H1 (cell line): ENCODE measurements around the gene TSFM. TPM values are rescaled to one million over a fixed set of nuclear protein-coding genes. Genes with fewer than 3 reads are reported as not detected.

Source experiments
- CTCF ChIA-PET: fragments of 300-600 bp; sonication (Branson Sonifier 250); formaldehyde crosslinking; loops from one replicate; lab custom pipeline; 2021; ENCODE audit not compliant: partially characterized antibody; lab: Charles Lee
- POLR2A ChIA-PET: fragments of 300-600 bp; sonication (Branson Sonifier 250); formaldehyde crosslinking; loops from one replicate; lab custom pipeline; 2021; ENCODE audit warnings: inconsistent platforms; ENCODE audit not compliant: partially characterized antibody; lab: Charles Lee
- DNase-seq, 2 experiments: peaks; one replicate each; pipeline versions ENCODE4 v3.0.0 to v3.0.0-alpha.2; 2010 to 2022; ENCODE audit warnings: low spot score in 2 of 2, low read depth in 1 of 2, mixed read lengths in 1 of 2
- FAIRE-seq: peaks from 2 replicates; lab custom pipeline; 2011; peaks lifted over from hg19 to GRCh38; lab: Jason Lieb, UNC
- H2AFZ ChIP-seq: 2 replicates; pipeline ENCODE4 v1.8.1; 2012; ENCODE audit warnings: low read length, inconsistent platforms
- H2AK5ac ChIP-seq: 2 replicates; pipeline ENCODE4 v1.6.1; 2013; ENCODE audit warnings: low read depth, low read length
- H2BK120ac ChIP-seq: replicated peaks from 2 replicates; pipeline ENCODE3; 2013; ENCODE audit warnings: low read depth, low read length, inconsistent platforms
- H2BK12ac ChIP-seq: 2 replicates; pipeline ENCODE4 v1.6.1; 2013; ENCODE audit warnings: low read depth, low read length
- H2BK15ac ChIP-seq: 2 replicates; pipeline ENCODE4 v1.6.1; 2013; ENCODE audit warnings: low read length
- H2BK20ac ChIP-seq: 2 replicates; pipeline ENCODE4 v1.6.1; 2013; ENCODE audit warnings: low read length
- H2BK5ac ChIP-seq: 2 replicates; pipeline ENCODE4 v1.6.1; 2013; ENCODE audit warnings: low read depth, low read length
- H3K14ac ChIP-seq: 2 replicates; pipeline ENCODE4 v1.6.1; 2013; ENCODE audit warnings: inconsistent platforms; ENCODE audit not compliant: insufficient read length
- H3K18ac ChIP-seq: 2 replicates; pipeline ENCODE4 v1.6.1; 2013; ENCODE audit warnings: low read length; ENCODE audit errors: extremely low read depth
- H3K23ac ChIP-seq: 2 replicates; pipeline ENCODE4 v1.6.1; 2013; ENCODE audit warnings: inconsistent platforms; ENCODE audit not compliant: insufficient read length
- H3K23me2 ChIP-seq: 2 replicates; pipeline ENCODE4 v1.6.1; 2013; ENCODE audit warnings: low read depth, low read length
- H3K27ac ChIP-seq: 2 replicates; pipeline ENCODE4 v1.6.1; 2011; ENCODE audit warnings: low read depth, low read length, inconsistent platforms
- H3K27me3 ChIP-seq, 4 experiments: replicated peaks in 1 of 4; 1 replicate in 1 of 4; 2 replicates in 3 of 4; pipeline versions ENCODE4 v1.6.1 to v1.8.1; 2011 to 2013; ENCODE audit warnings: low read length in 3 of 4, mild to moderate bottlenecking in 3 of 4, inconsistent platforms in 2 of 4, mixed read lengths in 2 of 4, moderate library complexity in 1 of 4; ENCODE audit not compliant: control insufficient read depth in 3 of 4, insufficient read depth in 3 of 4; ENCODE audit errors: extremely low read depth in 1 of 4
- H3K36me3 ChIP-seq, 4 experiments: 2 replicates each; pipeline versions ENCODE4 v1.6.1 to v1.8.1; 2011 to 2013; ENCODE audit warnings: mild to moderate bottlenecking in 4 of 4, low read length in 3 of 4, moderate library complexity in 2 of 4, control low read depth in 1 of 4, inconsistent platforms in 1 of 4; ENCODE audit not compliant: insufficient read depth in 4 of 4, control insufficient read depth in 2 of 4
- H3K4ac ChIP-seq: replicated peaks from 2 replicates; pipeline ENCODE3; 2013; ENCODE audit warnings: low read length, low read depth, mixed read lengths, inconsistent platforms; ENCODE audit not compliant: insufficient read length
- H3K4me1 ChIP-seq, 4 experiments: replicated peaks in 1 of 4; 1 replicate in 1 of 4; 2 replicates in 3 of 4; pipeline versions ENCODE4 v1.6.1 to v1.8.1; 2011 to 2013; ENCODE audit warnings: low read length in 3 of 4, inconsistent platforms in 2 of 4, mixed read lengths in 1 of 4; ENCODE audit not compliant: insufficient read depth in 4 of 4, control insufficient read depth in 3 of 4
- H3K4me2 ChIP-seq, 2 experiments: 2 replicates each; pipeline versions ENCODE4 v1.6.1 to v1.8.1; 2011 to 2013; ENCODE audit warnings: low read depth in 2 of 2, low read length in 2 of 2, control low read depth in 1 of 2, inconsistent platforms in 1 of 2, mild to moderate bottlenecking in 1 of 2; ENCODE audit not compliant: insufficient read depth in 1 of 2
- H3K4me3 ChIP-seq, 4 experiments: fragments of 200-600, 300-600 bp in 1 of 4; sonication (generic), shearing (Covaris generic), sonication (Bioruptor Twin) in 1 of 4; 2 replicates each; pipeline versions ENCODE4 v1.5.1 to v1.8.1; 2011 to 2016; ENCODE audit warnings: low read length in 4 of 4, low read depth in 3 of 4, control low read depth in 2 of 4, inconsistent platforms in 2 of 4, mild to moderate bottlenecking in 2 of 4, mixed read lengths in 1 of 4, moderate library complexity in 1 of 4; ENCODE audit not compliant: insufficient read depth in 2 of 4; ENCODE audit errors: extremely low read depth in 1 of 4
- H3K56ac ChIP-seq: replicated peaks from 2 replicates; pipeline ENCODE3; 2013; ENCODE audit warnings: low read depth, mild to moderate bottlenecking, mixed read lengths, low read length, inconsistent platforms; ENCODE audit not compliant: insufficient read length
- H3K79me1 ChIP-seq: 2 replicates; pipeline ENCODE4 v1.6.1; 2013; ENCODE audit warnings: low read depth, low read length, control low read depth
- H3K79me2 ChIP-seq, 2 experiments: 2 replicates each; pipeline versions ENCODE4 v1.6.1 to v1.8.1; 2012 to 2013; ENCODE audit warnings: low read length in 2 of 2, mild to moderate bottlenecking in 2 of 2, inconsistent platforms in 1 of 2; ENCODE audit not compliant: insufficient read depth in 2 of 2, control insufficient read depth in 1 of 2
- H3K9ac ChIP-seq, 4 experiments: replicated peaks in 1 of 4; 1 replicate in 1 of 4; 2 replicates in 3 of 4; pipeline versions ENCODE4 v1.6.1 to v1.8.1; 2011 to 2013; ENCODE audit warnings: low read depth in 3 of 4, low read length in 3 of 4, control low read depth in 2 of 4, mild to moderate bottlenecking in 2 of 4, moderate library complexity in 2 of 4, inconsistent platforms in 1 of 4; ENCODE audit errors: extremely low read depth in 1 of 4
- H3K9me3 ChIP-seq, 2 experiments: 2 replicates each; pipeline versions ENCODE4 v1.6.1 to v1.8.1; 2012 to 2013; ENCODE audit warnings: mild to moderate bottlenecking in 2 of 2, moderate library complexity in 2 of 2, control low read depth in 1 of 2, inconsistent platforms in 1 of 2, low read depth in 1 of 2, low read length in 1 of 2, mixed read lengths in 1 of 2; ENCODE audit not compliant: insufficient read depth in 2 of 2
- H4K20me1 ChIP-seq, 2 experiments: replicated peaks in 1 of 2; 2 replicates each; pipeline versions ENCODE3 to v1.8.1; 2011 to 2013; ENCODE audit warnings: inconsistent platforms in 2 of 2, low read length in 2 of 2, mild to moderate bottlenecking in 1 of 2; ENCODE audit not compliant: insufficient read depth in 2 of 2, control insufficient read depth in 1 of 2
- H4K5ac ChIP-seq: 2 replicates; pipeline ENCODE4 v1.6.1; 2013; ENCODE audit warnings: low read length, low read depth, mixed read lengths, inconsistent platforms; ENCODE audit not compliant: insufficient read length
- H4K8ac ChIP-seq: 2 replicates; pipeline ENCODE4 v1.8.0; 2013; ENCODE audit warnings: mild to moderate bottlenecking, moderate library complexity, low read length, inconsistent platforms; ENCODE audit not compliant: insufficient read depth; ENCODE audit errors: extremely low read depth
- H4K91ac ChIP-seq: replicated peaks from 2 replicates; pipeline ENCODE3; 2013; ENCODE audit warnings: low read length, mixed read lengths, inconsistent platforms; ENCODE audit not compliant: insufficient read length
- ASH2L ChIP-seq: fragments of 200-600, 300-600 bp; sonication (generic); IDR thresholded peaks from one replicate; pipeline ENCODE4 v1.7.1; 2017; ENCODE audit warnings: low read length
- BACH1 ChIP-seq: IDR thresholded peaks from 2 replicates; pipeline ENCODE4 v1.6.1; 2012; ENCODE audit warnings: low read length, improper control_type of control experiment
- JUN ChIP-seq: IDR thresholded peaks from 2 replicates; pipeline ENCODE4 v1.6.1; 2011; ENCODE audit warnings: low read depth, mild to moderate bottlenecking, improper control_type of control experiment, low read length
- NRF1 ChIP-seq: IDR thresholded peaks from 2 replicates; pipeline ENCODE4 v1.6.1; 2011; ENCODE audit warnings: mild to moderate bottlenecking, low read depth, low read length, improper control_type of control experiment
- POU5F1 ChIP-seq: IDR thresholded peaks from 2 replicates; pipeline ENCODE4 v1.6.1; 2011; ENCODE audit warnings: low read depth, mild to moderate bottlenecking, low read length, moderate library complexity
- WGBS, 2 experiments: shearing (Covaris generic) in 1 of 2; methylation state at CpG; one replicate each; pipeline versions ENCODE4 v1.1.6 to v1.1.7; 2013 to 2015; ENCODE audit warnings: low lambda C conversion rate in 2 of 2, mixed read lengths in 2 of 2, inconsistent platforms in 1 of 2, low coverage in 1 of 2, missing lambda C conversion rate in 1 of 2; ENCODE audit not compliant: insufficient replicate concordance in 2 of 2, insufficient coverage in 1 of 2, insufficient read length in 1 of 2; ENCODE audit errors: extremely low coverage in 1 of 2, missing lambda C conversion rate in 1 of 2; 5-methylcytosine and 5-hydroxymethylcytosine counted together
- polyA plus RNA-seq, 7 experiments: library from polyadenylated mRNA; depleted of rRNA in 3 of 7; stranded (reverse) in 5 of 7; unstranded in 2 of 7; fragments of >200 nt in 5 of 7; fragments of 200-250 nt in 2 of 7; gene quantifications; 1 replicate in 5 of 7; 2 replicates in 1 of 7; 4 replicates in 1 of 7; pipeline versions ENCODE4 v1.2.1 to v1.2.3, GENCODE V29; 2011 to 2013; ENCODE audit warnings: missing spikeins in 2 of 7, mixed read lengths in 2 of 7
- total RNA-seq: library from RNA; stranded (reverse); fragmentation: NEBNext Ultra II Directional; extraction: Animal tissue kit (Norgen Biotek cat#: 25700); gene quantifications from 2 replicates; pipeline ENCODE4 v1.2.1, GENCODE V29; 2021

TSFM gene
- total and polyA plus RNA-seq, 2 of the 8 experiments (the other 6 are each of a cell fraction or from before 2014, with no cell fraction given) = 17.4 to 49.8 TPM

GRCh38 chr12:57779736-57780135 lies 2.9 kb upstream of the TSFM start:
- Histone ChIP-seq H3K14ac (no peak overlapping the region), H3K9ac (no peak overlapping the region), H3K27me3 (no peaks in the 10 kb centered on the region), H3K4ac (no peak overlapping the region), H2BK120ac (no peak overlapping the region), H3K36me3 (peaks cover 0 to 3% (median 0%) of the 10 kb centered on the region in 4 experiments; a peak in 2 of 8 replicates), H2AFZ (no peak overlapping the region), H3K23me2 (peaks cover 2% of the 10 kb centered on the region; the same call in 1 of the 2 replicates), H3K4me1 (no peaks in the 10 kb centered on the region), H3K18ac (no peak overlapping the region), H2BK15ac (no peak overlapping the region), H2AK5ac (no peak overlapping the region), H4K5ac (no peak overlapping the region), H3K4me2 (no peak overlapping the region), H4K91ac (no peak overlapping the region), H2BK20ac (no peak overlapping the region), H2BK12ac (no peak overlapping the region), H3K9me3 (no peaks in the 10 kb centered on the region), H3K79me2 (peaks cover 0 to 16% of the 10 kb centered on the region in 2 experiments; a peak in 2 of 4 replicates), H3K27ac (no peak overlapping the region), H3K23ac (no peak overlapping the region), H4K8ac (no peak overlapping the region), H3K56ac (no peak overlapping the region), H3K79me1 (no peaks in the 10 kb centered on the region), H2BK5ac (no peak overlapping the region), H4K20me1 (no peaks in the 10 kb centered on the region), H3K4me3 (no peak overlapping the region)
- POLR2A ChIA-PET = interaction anchor here (1.0 to 1.6 kb wide), 5 partner anchors 8 to 28 kb away, joined by 3 to 6 read pairs (median 4); partner anchors contain the start of genes CDK4, CYP27B1, EEF1AKMT3 and METTL1
- no peak for DNase-seq
- no peak for FAIRE-seq
- no peak for TF ChIP-seq POU5F1
- no peak for TF ChIP-seq JUN
- no peak for TF ChIP-seq BACH1
- no peak for TF ChIP-seq ASH2L
- no peak for TF ChIP-seq NRF1
- CTCF ChIA-PET = interaction anchor here (1.1 to 4.7 kb wide), 6 partner anchors 9 to 53 kb away, joined by 3 to 28 read pairs (median 12); partner anchors contain the start of gene CYP27B1
- WGBS, 2 experiments = 81% methylated on average over 1 of the region's 1 CpG; no CpG with 5 or more reads in 1 of the 2 experiments
